Stomach (tissue), 4 donors: ENCODE data around the gene CATSPER1.

Experiments
- CTCF ChIP-seq, 7 experiments: fragments of 450-650 bp in 4 of 7; fragments of 200-600 bp in 3 of 7; sonication (generic) in 3 of 7; IDR thresholded peaks; one replicate each; pipeline ENCODE4 v1.5.1; 2016 to 2019; ENCODE audit warnings: antibody characterized with exemption in 7 of 7, control low read depth in 2 of 7, mild to moderate bottlenecking in 1 of 7
- EP300 ChIP-seq: sonication (generic); formaldehyde crosslinking; IDR thresholded peaks from one replicate; pipeline ENCODE4 v1.6.1; 2017; ENCODE audit warnings: antibody characterized with exemption
- POLR2A ChIP-seq, 4 donors: fragments of 450-650 bp; IDR thresholded peaks; one replicate each; pipeline ENCODE4 v1.6.1; 2016; ENCODE audit warnings: antibody characterized with exemption in 4 of 4, control low read depth in 2 of 4, mild to moderate bottlenecking in 1 of 4, moderate library complexity in 1 of 4
- POLR2AphosphoS5 ChIP-seq, 3 donors: sonication (generic); formaldehyde crosslinking; IDR thresholded peaks; one replicate each; pipeline ENCODE4 v1.6.1; 2016; ENCODE audit warnings: antibody characterized with exemption in 3 of 3

GRCh38 chr11:66062408-66062807 lies 36.1 kb upstream of the CATSPER1 start:
- TF ChIP-seq POLR2A (IDR thresholded peaks at IDR 0.05) (no peak), CTCF (IDR thresholded peaks at IDR 0.05) (no peak), EP300 (no peak), POLR2AphosphoS5 (IDR thresholded peaks at IDR 0.05) (no peak)
